Astrocyte of the hippocampus (primary cell): ENCODE results near the gene TENT5C.

Experiments used
- DNase-seq: peaks from one replicate; pipeline ENCODE4 v3.0.0; 2011; ENCODE audit warnings: low read depth, low spot score

Gene TENT5C

DNA sequence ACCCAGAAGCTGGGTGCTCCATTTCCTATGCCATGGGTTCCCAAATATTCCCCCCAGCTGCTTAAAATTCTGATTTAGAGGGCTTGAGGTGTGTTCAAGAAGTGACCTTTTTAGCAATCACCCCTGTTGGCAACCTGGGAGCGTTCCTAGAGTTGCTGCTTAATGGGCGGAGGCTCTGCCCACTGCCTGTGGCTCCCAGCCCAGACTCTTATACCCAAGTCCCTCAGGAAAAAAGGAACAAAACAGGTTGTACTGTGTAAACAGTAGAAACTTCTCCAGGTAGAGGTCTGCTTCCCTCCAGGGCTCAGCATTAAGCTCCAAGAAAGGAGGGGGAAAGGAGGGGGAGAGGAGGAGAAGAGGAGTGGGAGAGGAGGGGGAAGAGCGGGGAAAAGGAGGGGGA lies 14.6 kb upstream of the TENT5C start:
- DNase-seq = no peak

- DNase-seq = no peak
Observed at GRCh38 chr1:117592155-117592554, 13.7 kb upstream of the TENT5C start.

DNA sequence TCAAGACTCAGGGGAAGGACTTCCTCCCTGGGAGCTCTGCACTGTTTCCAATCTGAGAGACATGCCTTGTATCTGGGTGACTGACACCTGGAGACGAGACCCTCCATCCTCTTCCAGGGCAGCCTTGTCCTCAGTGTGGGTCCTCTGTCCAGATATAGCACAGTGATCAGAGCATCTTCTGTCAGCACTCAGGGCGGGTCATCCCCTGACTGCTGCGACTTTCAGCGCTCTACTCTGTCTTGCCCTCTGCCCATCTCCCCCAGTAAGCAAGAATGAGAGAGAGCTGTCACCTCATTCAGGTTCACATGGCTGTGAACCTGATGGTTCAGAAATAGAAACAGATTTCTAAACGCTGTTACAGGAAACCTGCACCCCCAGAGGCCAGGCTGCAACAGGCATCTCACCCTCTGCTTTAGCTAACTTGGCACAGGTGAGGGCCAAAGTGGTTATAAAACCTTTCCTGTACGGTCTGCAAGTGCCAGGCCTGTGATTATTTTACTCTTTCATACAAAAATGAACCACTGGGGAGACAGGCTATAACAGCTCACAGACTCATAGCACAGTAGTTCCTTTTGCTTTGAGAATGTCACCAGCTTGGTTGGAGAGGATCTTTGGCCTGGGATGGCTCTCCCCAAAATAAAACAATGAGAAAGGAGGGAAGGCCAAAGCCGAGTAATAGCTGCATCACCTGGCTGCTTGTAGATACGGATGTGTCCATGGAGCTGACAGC lies 11.4 kb upstream of the TENT5C start:
- DNase-seq = no peak

- DNase-seq = no peak
Observed at GRCh38 chr1:117596023-117596720, 9.7 kb upstream of the TENT5C start.

GRCh38 chr1:117598489-117598888 lies 7.4 kb upstream of the TENT5C start:
- DNase-seq = no peak

DNA sequence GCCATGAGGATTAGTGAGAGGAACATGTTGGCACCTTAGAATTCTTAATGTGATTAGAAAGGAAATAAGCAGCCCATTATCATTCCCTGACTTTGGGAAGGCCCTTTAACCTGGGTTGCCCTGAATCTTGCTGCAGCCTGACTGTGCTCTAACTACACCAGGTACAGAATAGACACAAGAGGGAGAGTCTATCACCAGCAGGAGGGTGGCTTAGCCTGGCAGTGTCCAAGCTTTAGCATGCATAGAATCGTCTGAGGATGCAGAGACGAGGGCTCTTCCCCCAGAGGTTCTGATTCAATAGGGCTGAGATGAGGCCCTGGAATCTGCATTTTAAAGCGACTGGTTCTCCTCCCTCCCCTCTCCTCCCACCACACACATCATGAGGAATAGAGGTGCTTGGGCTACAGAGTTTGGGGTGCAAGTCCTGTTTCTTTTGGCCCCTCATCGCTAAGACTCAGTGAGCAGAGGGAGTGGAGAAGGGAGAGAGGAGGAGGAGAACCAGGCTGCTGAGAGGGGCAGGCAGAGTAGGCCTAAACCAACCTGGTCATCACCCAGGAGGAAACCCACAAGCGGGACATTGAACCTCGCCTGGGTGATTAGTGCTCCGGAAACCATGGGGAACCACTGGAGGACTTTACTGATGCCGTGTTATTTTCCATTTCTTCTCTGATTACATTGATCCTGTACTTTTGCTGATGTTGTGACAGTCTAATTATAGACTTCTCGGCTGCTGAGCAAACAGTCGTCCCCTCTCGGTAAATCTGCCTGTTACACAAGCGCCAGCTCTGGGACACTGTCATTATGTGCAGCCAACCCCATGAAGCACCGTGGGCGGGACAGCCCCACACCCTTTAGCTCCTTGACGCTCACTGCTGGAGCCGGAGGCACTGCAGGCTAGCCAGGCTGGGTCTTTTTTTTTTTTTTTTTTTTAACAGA lies 6.3 kb upstream of the TENT5C start:
- no peak for DNase-seq

DNA sequence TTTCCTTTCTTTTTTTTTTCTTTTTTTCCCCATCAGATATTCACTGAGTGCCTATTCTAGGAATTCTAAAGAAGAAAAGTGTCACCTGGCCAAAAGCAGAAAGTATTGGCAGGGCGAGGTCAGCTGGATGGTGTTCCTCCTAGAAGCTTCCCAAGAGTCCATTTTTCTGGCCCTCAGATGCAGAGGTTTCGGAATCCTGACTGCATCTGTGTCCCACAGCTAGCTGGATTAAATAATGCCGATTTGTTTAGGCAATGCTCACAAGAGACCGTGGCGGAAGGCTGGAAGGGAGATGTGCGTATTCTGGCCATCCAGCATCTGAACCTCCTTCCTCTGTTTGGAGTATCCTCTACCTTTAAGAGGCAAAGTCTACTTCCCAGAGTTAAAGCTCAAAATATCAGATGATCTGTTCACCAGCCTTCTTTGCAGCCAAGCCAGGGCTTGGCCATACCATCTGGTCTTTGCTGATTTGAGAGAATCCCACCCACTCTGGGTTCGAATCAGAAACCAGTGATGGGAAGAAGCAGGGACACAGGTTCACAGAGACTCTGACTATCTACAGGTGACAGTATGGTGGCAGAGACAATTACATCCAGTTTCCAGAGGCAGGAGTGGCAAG lies 5.4 kb upstream of the TENT5C start:
- DNase-seq = no peak

DNA sequence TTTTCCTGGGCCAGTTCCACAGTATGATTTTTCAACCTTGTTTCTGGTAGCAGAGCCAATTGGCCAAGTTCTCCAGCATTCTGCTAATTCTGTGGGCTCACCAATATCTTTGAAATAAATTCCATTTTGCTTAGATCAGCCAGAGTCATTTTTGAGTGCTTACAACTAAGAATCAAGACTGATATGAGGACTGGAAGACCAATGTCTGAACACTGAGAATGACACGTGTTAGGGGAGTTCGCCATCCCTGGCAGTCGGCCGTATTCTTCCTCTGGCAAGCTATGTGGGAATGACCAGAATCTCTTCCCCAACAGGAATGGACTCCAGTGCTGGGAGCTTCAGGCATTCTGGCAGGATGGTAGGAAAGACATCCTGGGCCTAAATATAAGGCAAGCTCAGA lies 4.9 kb upstream of the TENT5C start:
- peak; percentile 61 for DNase-seq

DNA sequence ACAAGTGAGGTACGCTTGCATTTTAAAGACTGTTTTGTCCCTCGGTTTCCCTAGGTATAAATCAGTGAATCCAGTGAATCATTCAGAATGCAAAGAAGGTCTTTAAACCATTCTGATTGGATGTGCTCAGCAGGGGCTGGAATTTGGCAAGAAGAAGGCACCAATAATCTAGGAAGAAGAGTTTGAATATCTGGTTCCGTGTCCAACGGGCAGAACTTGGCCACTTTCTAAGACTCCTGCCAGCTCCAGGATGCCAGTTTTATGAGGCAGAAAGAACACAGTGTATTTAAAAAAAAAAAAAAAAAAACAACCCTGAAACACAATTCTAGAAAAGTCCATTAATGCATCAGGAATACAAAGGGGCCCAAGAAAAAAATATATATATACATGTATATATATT lies 3.0 kb upstream of the TENT5C start:
- no peak for DNase-seq

DNA sequence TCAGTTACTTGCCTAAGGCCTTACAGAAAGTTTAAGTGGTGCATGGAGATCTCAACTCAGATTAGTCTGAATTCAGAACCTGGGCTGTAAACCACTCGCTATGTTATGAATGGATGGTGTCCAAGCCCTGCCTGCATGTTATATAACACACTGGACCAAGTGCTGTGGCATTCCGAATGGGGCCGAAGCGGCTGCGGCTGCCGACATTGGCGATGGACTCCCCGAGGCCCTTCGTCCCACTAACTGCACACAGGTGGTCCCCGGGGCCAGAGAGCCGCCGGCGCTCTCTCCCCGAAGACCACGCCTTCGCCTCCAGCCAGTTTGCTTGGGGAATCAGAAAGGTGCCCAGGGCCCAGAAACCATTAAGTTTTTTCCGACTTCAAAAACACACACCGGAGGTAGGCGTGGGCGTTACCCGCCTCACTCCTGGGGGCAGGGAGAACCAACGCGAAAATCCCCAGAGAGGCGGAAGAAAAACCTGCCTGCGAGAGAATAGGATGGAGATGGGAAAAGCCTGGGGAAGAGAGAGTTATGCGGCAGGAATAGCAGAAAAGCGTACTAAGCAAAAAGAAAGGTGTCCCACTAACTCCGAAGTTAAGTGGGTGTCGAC lies 579 bp upstream of the TENT5C start:
- DNase-seq = peak; percentile 58

DNA sequence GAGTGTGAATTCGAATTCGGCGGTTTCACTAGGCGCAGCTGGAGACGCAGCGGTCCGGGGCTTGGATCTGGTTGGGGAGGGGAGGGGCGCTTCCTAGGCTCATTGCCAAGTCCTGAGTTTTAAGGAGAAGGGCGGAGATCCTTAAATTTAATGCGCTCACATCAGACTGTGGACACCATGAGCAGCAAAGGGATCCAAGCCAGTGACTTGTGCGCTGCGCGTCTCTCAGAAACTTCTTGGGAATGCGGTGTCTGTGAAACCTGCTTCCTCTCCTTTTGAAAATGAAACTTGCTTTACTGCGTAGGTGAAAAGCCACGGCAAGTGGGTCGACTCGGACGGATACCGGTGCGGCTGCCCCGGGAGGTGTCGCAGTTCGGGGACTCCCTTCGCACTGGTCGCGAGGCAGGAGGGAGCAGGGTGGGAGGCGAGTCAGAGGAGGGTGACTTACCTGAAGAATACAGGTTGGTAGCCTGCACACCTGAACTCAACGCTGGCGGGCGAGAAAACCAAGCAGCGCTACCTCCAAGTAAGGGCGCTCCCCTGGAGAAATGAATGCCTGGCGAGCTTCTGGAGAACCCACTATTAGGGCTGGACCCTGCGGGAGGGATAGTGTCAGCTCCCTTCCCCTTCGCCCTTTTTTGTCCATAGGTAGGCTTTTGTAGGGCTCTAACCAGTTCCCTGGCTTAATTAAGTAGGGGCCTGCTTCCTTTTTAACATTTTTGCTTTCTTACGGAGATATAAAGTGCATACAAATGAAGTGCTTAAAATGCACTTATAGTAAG lies 992 bp downstream of the TENT5C start:
- peak; percentile 16 for DNase-seq

GRCh38 chr1:117607471-117607870 lies 1.6 kb downstream of the TENT5C start:
- peak; percentile 10 for DNase-seq

GRCh38 chr1:117608115-117608615 lies 2.3 kb downstream of the TENT5C start:
- DNase-seq = no peak

GRCh38 chr1:117608758-117609157 lies 2.9 kb downstream of the TENT5C start:
- no peak for DNase-seq

GRCh38 chr1:117609471-117609911 lies 3.6 kb downstream of the TENT5C start:
- DNase-seq = no peak

- DNase-seq = no peak
Observed at GRCh38 chr1:117610036-117610435, 4.2 kb downstream of the TENT5C start.

- DNase-seq = no peak
Observed at GRCh38 chr1:117611121-117611601, 5.3 kb downstream of the TENT5C start.

GRCh38 chr1:117611894-117612483 lies 6.1 kb downstream of the TENT5C start:
- DNase-seq = no peak

DNA sequence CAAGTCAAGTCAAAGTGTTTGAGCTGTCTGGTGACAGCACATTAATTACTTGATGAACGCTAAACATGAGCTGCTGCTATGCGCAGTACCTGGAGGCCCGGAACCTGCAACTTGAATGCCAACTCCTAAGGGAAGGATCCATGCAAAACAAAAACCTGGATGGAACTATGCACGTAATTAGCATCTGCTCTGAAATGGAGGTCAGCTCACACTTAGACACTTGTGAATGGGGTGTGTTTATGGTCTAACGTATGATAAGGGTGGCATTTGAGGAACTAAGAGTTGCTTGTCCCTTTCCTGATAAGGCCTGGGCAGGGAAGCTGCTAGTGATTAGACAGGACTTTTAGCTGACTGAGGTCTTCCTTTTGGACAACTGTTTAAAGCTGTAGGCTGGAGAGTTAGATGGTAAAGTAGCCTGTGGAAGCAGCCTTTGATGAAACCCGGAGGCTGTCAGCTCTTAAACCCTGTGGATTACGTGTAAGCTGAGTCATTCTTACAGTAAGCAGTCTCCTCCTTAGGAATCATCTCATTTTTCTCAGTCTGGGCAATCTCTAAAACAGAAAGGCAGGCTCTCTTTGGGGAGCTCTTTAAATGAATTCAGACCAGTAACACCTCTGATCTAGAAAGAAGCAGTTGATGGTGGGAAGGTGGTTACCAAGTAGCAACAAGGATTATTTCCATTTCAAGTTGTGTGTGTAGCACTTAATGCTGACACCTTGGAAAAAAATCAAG lies 6.8 kb downstream of the TENT5C start:
- peak; percentile 69 for DNase-seq
